Endothelial cell of umbilical vein (primary cell): ENCODE data around the gene PKDREJ. TPM values are rescaled to one million over a fixed set of nuclear protein-coding genes. Genes with fewer than 3 reads are reported as not detected.

Source experiments
- BruUV-seq: library from RNA; stranded (reverse); fragments of 400-500 nt; replicated peaks from 2 replicates; lab custom pipeline; 2021; lab: Mats Ljungman, UMichigan
- CTCF ChIA-PET: fragments of 300-600, 350-600 bp; sonication (Branson Sonifier 250); formaldehyde crosslinking; loops from one replicate; lab custom pipeline; 2021; ENCODE audit warnings: antibody characterized with exemption, inconsistent platforms; lab: Charles Lee
- POLR2A ChIA-PET: fragments of 300-600, 350-600 bp; sonication (Branson Sonifier 250); formaldehyde crosslinking; loops from one replicate; lab custom pipeline; 2021; ENCODE audit warnings: antibody characterized with exemption, inconsistent platforms; lab: Charles Lee
- DNase-seq: peaks from one replicate; pipeline ENCODE4 v3.0.0-alpha.2; 2011; ENCODE audit warnings: low read depth, low spot score
- FAIRE-seq: peaks from 2 replicates; lab custom pipeline; 2011; peaks lifted over from hg19 to GRCh38; lab: Jason Lieb, UNC
- H2AFZ ChIP-seq: 2 replicates; pipeline ENCODE4 v1.6.0; 2012; ENCODE audit warnings: low read depth, low read length, control low read depth, inconsistent platforms
- H3K27ac ChIP-seq: 2 replicates; pipeline ENCODE4 v1.5.1; 2011; ENCODE audit warnings: low read depth, mild to moderate bottlenecking, control low read depth, low read length, moderate library complexity; ENCODE audit not compliant: insufficient read depth
- H3K27me3 ChIP-seq, 2 experiments: 2 replicates each; pipeline versions ENCODE4 v1.6.0 to v1.6.1; 2011; ENCODE audit warnings: low read length in 2 of 2, mixed read lengths in 1 of 2; ENCODE audit not compliant: control insufficient read depth in 2 of 2, insufficient read depth in 2 of 2
- H3K36me3 ChIP-seq, 2 experiments: 2 replicates in 1 of 2; 3 replicates in 1 of 2; pipeline ENCODE4 v1.5.1; 2011; ENCODE audit warnings: low read length in 2 of 2, mild to moderate bottlenecking in 1 of 2, moderate library complexity in 1 of 2; ENCODE audit not compliant: control insufficient read depth in 2 of 2, insufficient read depth in 2 of 2; ENCODE audit errors: extremely low read depth in 1 of 2
- H3K4me1 ChIP-seq: 3 replicates; pipeline ENCODE4 v1.5.1; 2011; ENCODE audit warnings: mild to moderate bottlenecking, low read length; ENCODE audit not compliant: control insufficient read depth, insufficient read depth; ENCODE audit errors: extremely low read depth
- H3K4me2 ChIP-seq: 2 replicates; pipeline ENCODE4 v1.6.1; 2011; ENCODE audit warnings: low read length, control low read depth, mixed read lengths; ENCODE audit not compliant: insufficient read depth
- H3K4me3 ChIP-seq, 3 experiments: fragments of 200-600 bp in 1 of 3; sonication (generic), shearing (Covaris generic) in 1 of 3; replicated peaks in 1 of 3; 2 replicates each; pipeline ENCODE4 v1.5.1; 2011 to 2016; ENCODE audit warnings: control low read depth in 3 of 3, low read length in 3 of 3, mild to moderate bottlenecking in 2 of 3, inconsistent platforms in 1 of 3, low read depth in 1 of 3, moderate library complexity in 1 of 3; ENCODE audit not compliant: insufficient read depth in 1 of 3
- H3K79me2 ChIP-seq: 2 replicates; pipeline ENCODE4 v1.6.0; 2012; ENCODE audit warnings: low read length, inconsistent platforms; ENCODE audit not compliant: control insufficient read depth, insufficient read depth
- H3K9ac ChIP-seq: replicated peaks from 2 replicates; pipeline ENCODE3; 2011; ENCODE audit warnings: low read length, control low read depth; ENCODE audit not compliant: insufficient read depth; ENCODE audit errors: extremely low read depth
- H3K9me1 ChIP-seq: replicated peaks from 3 replicates; pipeline ENCODE4 v1.6.0; 2011; ENCODE audit warnings: mild to moderate bottlenecking, low read length; ENCODE audit not compliant: control insufficient read depth, insufficient read depth; ENCODE audit errors: extremely low read depth
- H3K9me3 ChIP-seq: replicated peaks from 2 replicates; pipeline ENCODE4 v1.5.1; 2012; ENCODE audit warnings: low read length, inconsistent platforms; ENCODE audit not compliant: control insufficient read depth, insufficient read depth
- H4K20me1 ChIP-seq: replicated peaks from 2 replicates; pipeline ENCODE3; 2011; ENCODE audit warnings: mild to moderate bottlenecking, low read length; ENCODE audit not compliant: control insufficient read depth, insufficient read depth; ENCODE audit errors: extremely low read depth
- EZH2 ChIP-seq: IDR thresholded peaks from 2 replicates; pipeline ENCODE4 v1.6.1; 2012; ENCODE audit warnings: borderline replicate concordance, low read depth, mild to moderate bottlenecking, moderate library complexity, low read length, inconsistent platforms; ENCODE audit not compliant: severe bottlenecking
- FOS ChIP-seq: IDR thresholded peaks from 2 replicates; pipeline ENCODE4 v1.6.1; 2011; ENCODE audit warnings: mild to moderate bottlenecking, low read length, moderate library complexity, borderline replicate concordance; ENCODE audit not compliant: insufficient read depth
- GATA2 ChIP-seq: IDR thresholded peaks from 2 replicates; pipeline ENCODE4 v1.7.0; 2011; ENCODE audit warnings: low read depth, mild to moderate bottlenecking, moderate library complexity, mixed read lengths, low read length; ENCODE audit not compliant: insufficient read length, insufficient read depth
- JUN ChIP-seq: IDR thresholded peaks from 2 replicates; pipeline ENCODE4 v1.6.1; 2011; ENCODE audit warnings: borderline replicate concordance, low read depth; ENCODE audit not compliant: insufficient read length, insufficient read depth
- MYC ChIP-seq: IDR thresholded peaks from one replicate; pipeline ENCODE4 v1.6.1; 2011; ENCODE audit warnings: mild to moderate bottlenecking, low read depth, low read length
- POLR2A ChIP-seq: IDR thresholded peaks from 2 replicates; pipeline ENCODE4 v1.6.1; 2012; ENCODE audit warnings: low read depth, mild to moderate bottlenecking, control low read depth, low read length
- POLR2AphosphoS5 ChIP-seq: IDR thresholded peaks from 2 replicates; pipeline ENCODE4 v1.6.1; 2012; ENCODE audit warnings: low read depth, mild to moderate bottlenecking, control low read depth, low read length, moderate library complexity; ENCODE audit not compliant: insufficient read depth
- dilution Hi-C: fragments of 300-500 bp; cut with MboI; formaldehyde crosslinking; loops from one replicate; pipeline ENCODE4 v1.15.0; 2019; ENCODE audit warnings: low sequenced_read_pairs; ENCODE audit not compliant: extremely low pct_ligation_motif_present
- intact Hi-C: fragments of 100-400 bp; cut with micrococcal nuclease; formaldehyde crosslinking; loops from one replicate; pipeline ENCODE4 v1.10.0; 2022
- polyA plus RNA-seq, 4 experiments: library from polyadenylated mRNA; depleted of rRNA in 3 of 4; stranded (reverse) in 3 of 4; unstranded in 1 of 4; fragments of >200 nt; gene quantifications; 2 replicates each; pipeline versions ENCODE4 v1.2.1 to v1.2.3, GENCODE V29; 2011 to 2012; ENCODE audit warnings: missing spikeins in 1 of 4
- total RNA-seq: library from RNA; stranded (reverse); gene quantifications from 2 replicates; pipeline ENCODE4 v1.2.3, GENCODE V29; 2021

PKDREJ gene
- total and polyA plus RNA-seq, 2 donors (not counting 3 experiments of a cell fraction or from before 2014, with no cell fraction given) = not detected

DNA sequence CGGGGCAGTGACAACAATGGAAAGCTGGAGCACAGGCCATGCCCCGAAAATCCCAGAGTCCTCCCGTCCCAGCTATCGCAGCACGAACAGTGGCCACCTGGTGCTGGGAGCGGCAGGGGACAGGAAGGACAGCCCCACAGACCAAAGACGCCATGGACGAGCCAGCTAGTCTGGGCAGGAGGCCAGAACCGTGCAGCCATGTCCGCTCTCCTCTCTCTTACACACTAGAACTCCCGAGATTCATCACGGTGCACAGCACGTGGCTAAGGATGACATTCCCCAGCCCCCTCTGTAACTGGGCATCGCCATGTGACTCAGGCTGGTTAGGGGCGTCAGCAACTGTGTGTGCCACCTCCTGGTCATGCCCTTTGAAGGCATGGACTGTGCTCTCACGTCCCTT, 17.6 kb downstream of the PKDREJ start:
- FAIRE-seq (no peak), DNase-seq (no peak)
- Histone ChIP-seq H3K4me2 (no peak overlapping the region), H3K4me3 (no peak overlapping the region), H3K36me3 (no peaks in the 10 kb centered on the region), H3K27ac (no peak overlapping the region), H3K79me2 (no peaks in the 10 kb centered on the region), H3K4me1 (no peaks in the 10 kb centered on the region), H3K9ac (no peak overlapping the region), H3K9me1 (no peaks in the 10 kb centered on the region), H3K9me3 (no peaks in the 10 kb centered on the region), H3K27me3 (no peaks in the 10 kb centered on the region), H4K20me1 (no peaks in the 10 kb centered on the region), H2AFZ (no peak overlapping the region)
- CTCF ChIA-PET = interaction anchor here (1.3 kb wide), 1 partner anchor 123 kb away, joined by 3 read pairs; no protein-coding TSS in a partner anchor
- intact Hi-C loops (no loop called here), dilution Hi-C loops (no loop called here)
- TF ChIP-seq FOS = no peak
- no peak for TF ChIP-seq JUN
- TF ChIP-seq GATA2 = no peak
- no peak for TF ChIP-seq MYC
- no peak for TF ChIP-seq EZH2
- no peak for TF ChIP-seq POLR2A
- TF ChIP-seq POLR2AphosphoS5 = no peak
- BruUV-seq = no TSS peak
- POLR2A ChIA-PET = interaction anchor here (0.6 kb wide), 1 partner anchor 21 kb away, joined by 11 read pairs; no protein-coding TSS in a partner anchor

DNA sequence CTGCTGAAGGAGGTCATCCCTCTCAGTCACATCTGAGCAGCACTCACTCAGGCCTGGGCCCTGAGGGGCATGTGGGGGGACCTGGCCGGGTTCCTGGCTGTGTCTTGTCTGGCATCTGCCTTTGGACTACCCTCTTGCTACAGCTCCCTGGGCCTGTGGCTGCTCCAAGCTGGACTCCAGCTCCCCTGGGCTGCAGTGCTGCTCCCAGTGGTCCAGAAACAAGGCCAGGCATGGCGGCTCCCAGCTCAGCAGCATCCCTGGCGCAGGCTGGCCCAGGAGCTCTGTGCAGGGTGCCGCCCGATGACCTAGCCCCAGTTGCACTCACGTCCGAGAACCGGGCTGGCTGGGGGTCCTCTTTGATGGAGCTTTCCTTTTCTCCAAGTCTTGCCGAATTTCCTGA, 18.4 kb downstream of the PKDREJ start:
- no peaks in the 10 kb centered on the region for H3K9me1 ChIP-seq
- no peak overlapping the region for H3K4me3 ChIP-seq
- intact Hi-C loops (no loop called here), dilution Hi-C loops (no loop called here)
- no peak overlapping the region for H2AFZ ChIP-seq
- no peak overlapping the region for H3K4me2 ChIP-seq
- H3K27me3 ChIP-seq = no peaks in the 10 kb centered on the region
- TF ChIP-seq GATA2 = no peak
- FAIRE-seq = no peak
- CTCF ChIA-PET = interaction anchor here (0.7 to 1.3 kb wide), 2 partner anchors 40 to 122 kb away, joined by 3 read pairs; no protein-coding TSS in a partner anchor
- H3K4me1 ChIP-seq = no peaks in the 10 kb centered on the region
- DNase-seq = no peak
- H3K36me3 ChIP-seq = no peaks in the 10 kb centered on the region
- no peaks in the 10 kb centered on the region for H3K9me3 ChIP-seq
- H3K27ac ChIP-seq = no peak overlapping the region
- no peak overlapping the region for H3K9ac ChIP-seq
- POLR2A ChIA-PET = no interaction called here
- no peaks in the 10 kb centered on the region for H3K79me2 ChIP-seq
- no TSS peak for BruUV-seq
- no peaks in the 10 kb centered on the region for H4K20me1 ChIP-seq
